Measurements from ENCODE around the gene AKAP8L. TPM values are rescaled to one million over a fixed set of nuclear protein-coding genes. Genes with fewer than 3 reads are reported as not detected.
A peak's percentile ranks its signal among the peaks of the same experiment; 100 is the strongest.

AKAP8L gene
- total RNA-seq, 1 experiment from 2014 or later = 106 TPM

GRCh38 chr19:15417699-15418098 is 1.1 kb downstream of the AKAP8L start:
- H3K36me3 ChIP-seq (ENCODE audit: control insufficient read depth in 1 of 2, insufficient read depth in 2 of 2, low read length in 2 of 2) = peaks cover 2 to 7% of the 10 kb centered on the region in 2 experiments; a peak in 2 of 4 replicates
- DNase-seq (ENCODE audit: low read depth, low spot score) (no peak), ATAC-seq (no peak)
- peaks cover 8% of the 10 kb centered on the region; the same call in 1 of the 2 replicates for H4K20me1 ChIP-seq (ENCODE audit: insufficient read depth)
- TF ChIP-seq SRF (IDR thresholded peaks at IDR 0.05; ENCODE audit: low read depth) (no peak), ZBTB33 (IDR thresholded peaks at IDR 0.05; ENCODE audit: extremely low read depth, insufficient replicate concordance, low read length) (no peak), FOSL1 (IDR thresholded peaks at IDR 0.05; ENCODE audit: low read depth) (no peak), SIN3A (IDR thresholded peaks at IDR 0.05; ENCODE audit: low read depth) (no peak), POLR2A (IDR thresholded peaks at IDR 0.05; ENCODE audit: borderline replicate concordance, extremely low read depth, insufficient read depth, insufficient read length) (no peak), REST (IDR thresholded peaks at IDR 0.05; ENCODE audit: low read depth) (no peak), CEBPB (IDR thresholded peaks at IDR 0.05; ENCODE audit: low read depth) (no peak), CBX3 (IDR thresholded peaks at IDR 0.05; ENCODE audit: low read depth) (no peak), ZFX (IDR thresholded peaks at IDR 0.05) (no peak), ELF1 (IDR thresholded peaks at IDR 0.05; ENCODE audit: borderline replicate concordance, low read depth) (no peak), YY1 (IDR thresholded peaks at IDR 0.05; ENCODE audit: extremely low read depth, insufficient replicate concordance, low read depth, low read length) (no peak), CTCF (IDR thresholded peaks at IDR 0.05 in 2 of 3, conservative IDR thresholded peaks at IDR 0.05 in 1 of 3; ENCODE audit: borderline replicate concordance in 1 of 3, insufficient read depth in 1 of 3, low read depth in 2 of 3, low read length in 2 of 3) (no peak), EZH2phosphoT487 (IDR thresholded peaks at IDR 0.05; ENCODE audit: borderline replicate concordance) (no peak)
- TSS peak; percentile 48 for BruUV-seq (replicated peaks)
- peak overlapping the region; percentile 96 to 100 for H3K4me3 ChIP-seq (replicated peaks in 1 of 2; ENCODE audit: low read depth in 1 of 2, low read length in 2 of 2)
- no peak overlapping the region for H2AFZ ChIP-seq (ENCODE audit: low read depth, low read length, poor library complexity, severe bottlenecking)
- ChIA-PET CTCF (interaction anchor here (5.7 kb wide), 1 partner anchor 137 kb away, joined by 68 read pairs; no protein-coding TSS in a partner anchor), RAD21 (ENCODE audit: low non-redundant PET in 1 of 2, low total read pairs in 2 of 2, uncharacterized antibody in 2 of 2, unreplicated experiment in 2 of 2) (no interaction called here), POLR2A (interaction anchor here (0.6 to 1.0 kb wide), 3 partner anchors 25 to 48 kb away, joined by 3 to 5 read pairs (median 4); partner anchors contain the start of gene AKAP8)
- H3K4me2 ChIP-seq (ENCODE audit: low read length) = peak overlapping the region; percentile 98
- no peaks in the 10 kb centered on the region for H3K9me3 ChIP-seq (ENCODE audit: control insufficient read depth in 1 of 2, insufficient read depth in 1 of 2, low read depth in 1 of 2, low read length in 2 of 2)
- no peaks in the 10 kb centered on the region for H3K27me3 ChIP-seq (ENCODE audit: insufficient read depth, low read length)
- H3K9ac ChIP-seq (ENCODE audit: low read length) = peak overlapping the region; percentile 99
- peaks cover 59% of the 10 kb centered on the region for H3K79me2 ChIP-seq (ENCODE audit: insufficient read depth, low read length)
- H3K9me2 ChIP-seq (ENCODE audit: insufficient read depth) = no peaks in the 10 kb centered on the region
- peak overlapping the region; percentile 89; the same call in 1 of the 2 replicates for H3K27ac ChIP-seq (ENCODE audit: low read depth, low read length)
- intact Hi-C loops (cut with micrococcal nuclease) = loop anchor here (2.0 kb wide), 1 partner anchor 37 kb away; no protein-coding TSS in a partner anchor
- peaks cover 15 to 16% of the 10 kb centered on the region in 2 experiments; a peak in 3 of 4 replicates for H3K4me1 ChIP-seq (ENCODE audit: control insufficient read depth in 1 of 2, insufficient read depth in 2 of 2, low read length in 2 of 2)

All from HCT116 (cell line).